GM10266 (cell line): ENCODE results near the gene PTPN18.

Experiments used
- DNase-seq: peaks from one replicate; pipeline ENCODE4 v3.0.0; 2012; ENCODE audit errors: extremely low spot score
- CTCF ChIP-seq: IDR thresholded peaks from 2 replicates; pipeline ENCODE4 v1.5.1; 2012; ENCODE audit warnings: mild to moderate bottlenecking, low read depth; ENCODE audit not compliant: control insufficient read depth, insufficient read depth; ENCODE audit errors: missing control alignments

The PTPN18 gene

DNA sequence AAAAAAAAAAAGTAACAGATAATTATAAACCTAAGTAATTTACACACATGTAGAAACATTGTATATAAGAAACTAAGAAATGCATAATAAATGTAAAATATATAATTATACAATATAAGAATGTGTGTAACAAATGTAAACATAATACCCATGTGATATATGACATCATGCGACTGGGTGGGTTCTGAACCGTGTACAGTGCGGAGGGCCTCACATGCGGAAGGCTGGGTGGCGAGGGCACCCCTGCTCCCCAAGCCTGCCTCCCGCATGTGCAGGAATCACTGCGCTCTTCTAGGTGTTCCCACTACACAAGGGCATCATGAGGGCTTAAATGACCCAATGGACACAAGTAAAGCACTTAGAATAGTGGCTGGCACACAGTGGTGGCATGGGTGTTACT lies 2.0 kb downstream of the PTPN18 start:
- TF ChIP-seq CTCF = no peak
- no peak for DNase-seq

- TF ChIP-seq CTCF = no peak
- no peak for DNase-seq
Observed at GRCh38 chr2:130358420-130359350, 2.8 kb downstream of the PTPN18 start.

DNA sequence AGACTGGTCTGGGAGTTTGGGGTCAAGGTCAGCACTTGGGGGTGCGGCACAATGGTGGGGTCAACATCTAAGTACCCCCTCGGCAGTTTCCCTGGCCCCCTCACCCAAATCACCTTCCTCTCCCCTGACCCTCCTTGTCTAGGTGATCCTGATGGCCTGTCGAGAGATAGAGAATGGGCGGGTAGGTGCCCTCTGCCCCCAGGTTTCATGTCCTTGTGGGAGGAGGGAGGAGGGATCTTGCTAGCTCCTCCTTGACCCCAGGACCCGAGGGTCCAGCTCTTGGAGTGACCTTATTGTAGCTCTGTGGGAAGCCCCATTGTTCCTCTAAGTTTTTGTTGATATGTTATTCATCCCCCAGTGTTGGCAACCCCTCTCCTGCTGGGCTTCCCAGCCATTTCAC lies 3.6 kb downstream of the PTPN18 start:
- DNase-seq = no peak
- no peak for TF ChIP-seq CTCF

DNA sequence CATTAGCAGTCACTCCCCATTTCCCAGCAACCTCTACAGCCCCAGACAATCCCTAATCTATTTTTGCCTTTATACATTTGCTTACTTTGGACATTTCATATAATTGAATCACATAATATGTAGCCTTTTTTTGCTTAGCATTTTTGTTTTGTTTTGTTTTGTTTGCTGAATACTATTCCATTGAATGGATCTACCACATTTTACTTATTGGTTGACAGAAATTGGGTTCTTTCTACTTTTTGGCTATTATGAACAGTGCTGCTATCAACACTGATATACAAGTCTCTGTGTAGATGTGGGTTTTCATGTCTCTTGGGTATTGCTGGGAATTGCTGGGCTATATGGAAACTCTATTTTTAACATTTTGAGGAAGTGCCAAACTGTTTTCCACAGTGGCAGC lies 7.6 kb downstream of the PTPN18 start:
- TF ChIP-seq CTCF = no peak
- DNase-seq = no peak

GRCh38 chr2:130365075-130365474 lies 9.2 kb downstream of the PTPN18 start:
- no peak for DNase-seq
- TF ChIP-seq CTCF = no peak

- no peak for DNase-seq
- TF ChIP-seq CTCF = no peak
Observed at GRCh38 chr2:130365963-130366362, 10.1 kb downstream of the PTPN18 start.

DNA sequence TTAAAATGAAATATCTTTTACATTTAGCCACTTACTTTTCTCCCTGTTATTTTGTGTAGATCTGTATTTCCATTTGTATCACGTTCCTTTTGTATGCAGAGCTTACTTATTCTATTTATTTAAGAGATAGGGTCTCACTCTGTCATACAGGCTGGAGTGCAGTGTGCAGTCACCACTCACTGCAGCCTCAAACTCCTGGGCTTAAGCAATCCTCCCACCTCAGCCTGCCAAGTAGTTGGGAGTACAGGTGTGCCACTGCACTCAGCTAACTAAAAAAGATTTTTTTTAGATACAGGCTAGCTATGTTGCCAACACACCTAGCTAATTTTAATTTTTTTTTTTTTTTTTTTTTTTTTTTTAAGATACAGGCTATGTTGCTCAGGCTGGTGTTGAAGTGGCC lies 10.9 kb downstream of the PTPN18 start:
- TF ChIP-seq CTCF = no peak
- no peak for DNase-seq
